Lung microvascular endothelial cell (primary cell): ENCODE data around the gene TMEM236. TPM values are rescaled to one million over a fixed set of nuclear protein-coding genes. Genes with fewer than 3 reads are reported as not detected.
A peak's percentile ranks its signal among the peaks of the same experiment; 100 is the strongest.

Experiments
- DNase-seq, 2 donors: peaks; one replicate each; pipeline versions ENCODE4 v3.0.0 to v3.0.0-alpha.2; 2010; ENCODE audit warnings: low read depth in 2 of 2
- total RNA-seq: library from RNA; depleted of rRNA; stranded (reverse); fragments of >200 nt; gene quantifications from 2 replicates; pipeline ENCODE4 v1.2.1, GENCODE V29; 2014

Gene TMEM236
- total RNA-seq, 1 donor from 2014 or later, result 0.79 TPM

DNA sequence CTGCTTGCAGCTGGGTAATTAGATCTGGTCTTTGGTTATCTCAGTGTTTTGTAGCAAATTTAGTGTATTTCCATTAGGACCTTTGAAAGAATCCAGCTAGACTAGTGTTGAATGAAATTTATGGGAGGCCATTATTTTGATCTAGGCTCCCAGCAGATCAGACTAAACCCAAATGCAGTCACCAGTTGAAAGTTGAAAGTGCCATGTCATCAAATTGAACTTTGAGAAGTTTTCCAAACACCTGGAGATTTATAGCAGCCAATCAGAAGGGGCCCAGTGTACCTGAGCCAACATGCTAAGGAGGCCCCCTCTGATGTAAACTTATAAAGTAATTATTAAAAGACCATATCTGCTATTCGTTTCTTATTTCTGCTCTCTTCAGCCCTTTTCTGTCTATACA, 11.3 kb upstream of the TMEM236 start:
- DNase-seq, result no peak

DNA sequence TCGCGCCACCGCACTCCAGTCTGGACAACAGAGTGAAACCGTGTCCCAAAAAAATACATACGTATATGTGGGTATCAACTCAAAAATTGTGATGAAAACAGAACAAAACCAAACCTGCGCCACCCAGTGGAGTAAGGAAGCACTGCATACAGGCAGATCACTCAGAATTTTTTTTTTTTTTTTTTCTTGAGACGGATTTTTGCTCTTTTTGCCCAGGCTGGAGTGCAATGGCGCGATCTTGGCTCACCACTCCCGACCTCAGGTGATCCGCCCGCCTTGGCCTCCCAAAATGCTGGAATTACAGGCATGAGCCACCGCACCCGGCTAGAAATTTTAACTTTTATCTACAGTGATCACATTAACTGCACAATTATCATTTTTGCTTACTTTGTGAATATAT, 9.1 kb upstream of the TMEM236 start:
- DNase-seq, result peak; percentile 52 to 62

DNA sequence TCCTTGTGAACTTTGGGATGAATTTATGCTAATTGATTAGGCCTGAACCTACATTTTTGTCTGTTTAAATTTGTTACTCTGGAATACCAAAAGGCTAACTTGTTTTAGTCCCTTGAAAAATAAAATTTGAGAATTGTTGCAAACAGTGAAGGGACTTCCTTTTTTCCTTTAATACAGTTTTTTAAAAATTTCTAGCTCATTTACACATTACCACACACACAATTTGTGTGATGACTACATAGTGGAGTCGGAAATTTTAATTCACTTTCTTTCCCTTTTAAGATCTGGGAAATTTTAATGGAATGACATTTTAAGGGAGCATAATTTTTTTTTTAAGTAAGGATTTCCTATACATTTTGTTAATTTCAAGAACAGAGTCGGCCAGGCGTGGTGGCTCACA, 8.6 kb upstream of the TMEM236 start:
- no peak for DNase-seq

DNA sequence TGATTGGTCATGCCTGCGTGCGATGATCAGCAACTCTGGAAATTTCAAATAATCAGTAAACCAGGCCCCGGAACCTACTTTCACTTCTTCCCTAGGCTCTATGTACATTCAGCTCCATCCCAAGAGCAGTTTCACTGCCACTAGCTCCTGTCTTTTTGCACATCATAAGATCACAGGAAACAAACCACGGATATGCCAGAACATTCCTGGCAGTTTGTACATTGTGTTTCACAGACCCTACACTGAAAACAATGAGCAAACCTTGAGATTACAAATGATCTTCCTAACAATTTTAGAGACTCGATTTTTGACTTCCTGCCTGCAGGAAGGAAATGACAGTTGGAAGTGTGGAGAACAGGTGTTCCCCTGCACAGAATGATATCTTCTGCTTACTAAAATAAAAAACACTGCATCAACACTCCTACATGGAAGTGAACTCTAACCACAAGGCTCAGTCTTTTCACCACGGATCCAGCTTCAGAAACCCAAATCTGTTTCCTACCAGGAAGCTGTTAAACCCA, 7.6 kb upstream of the TMEM236 start:
- peak; percentile 72 to 90 for DNase-seq

DNA sequence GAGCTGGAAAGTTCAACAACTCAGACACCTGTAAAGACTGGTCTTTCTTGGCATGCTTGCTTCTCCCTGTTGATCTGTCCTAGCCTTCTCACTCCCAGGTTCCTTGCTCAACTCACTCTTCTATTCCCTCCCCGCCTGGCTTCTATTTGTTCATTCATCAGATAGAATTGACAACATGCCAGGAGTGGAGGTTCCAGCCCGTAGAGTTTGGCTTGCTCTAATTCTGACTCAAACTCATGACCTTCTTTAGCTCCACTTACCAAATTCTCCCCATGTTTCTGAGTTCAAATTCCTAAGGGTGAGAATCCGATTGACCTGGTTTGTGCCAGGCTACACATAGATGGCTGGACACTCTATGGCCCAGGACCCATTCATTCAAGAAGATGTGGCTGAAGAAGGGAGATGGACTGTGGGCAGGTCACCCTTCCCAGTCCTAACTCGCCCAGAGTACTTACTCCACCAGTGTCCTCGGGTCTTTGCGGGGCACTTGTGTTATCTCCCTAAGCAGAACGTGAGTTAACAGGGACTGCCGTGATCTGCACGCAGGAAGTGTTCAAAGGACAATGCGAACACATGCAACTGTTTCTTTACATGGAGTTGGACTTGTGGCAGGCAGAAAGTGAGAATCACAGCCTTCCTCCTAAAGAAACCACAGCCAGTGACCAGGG, 4.0 kb upstream of the TMEM236 start:
- peak in 1 of 2 donors; percentile 58 for DNase-seq

DNA sequence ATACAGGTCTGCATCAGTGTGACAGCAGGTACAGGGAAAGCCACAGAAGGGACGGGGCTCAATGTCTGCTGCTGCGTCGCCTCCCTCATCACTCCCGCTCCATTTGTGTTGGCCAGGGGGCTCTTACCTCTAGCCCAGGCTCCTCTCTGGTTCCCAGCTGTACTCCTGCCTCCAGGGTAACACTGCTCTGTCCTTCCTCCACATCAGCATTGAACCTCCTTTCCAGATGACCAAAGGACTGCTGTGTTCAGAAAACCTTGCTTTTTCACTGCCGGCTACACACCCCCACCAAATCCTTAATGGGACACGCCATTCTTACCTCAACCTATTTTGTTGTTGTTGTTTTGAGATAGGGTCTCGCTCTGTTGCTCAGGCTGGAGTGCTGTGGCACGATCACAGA, 2.1 kb upstream of the TMEM236 start:
- no peak for DNase-seq

DNA sequence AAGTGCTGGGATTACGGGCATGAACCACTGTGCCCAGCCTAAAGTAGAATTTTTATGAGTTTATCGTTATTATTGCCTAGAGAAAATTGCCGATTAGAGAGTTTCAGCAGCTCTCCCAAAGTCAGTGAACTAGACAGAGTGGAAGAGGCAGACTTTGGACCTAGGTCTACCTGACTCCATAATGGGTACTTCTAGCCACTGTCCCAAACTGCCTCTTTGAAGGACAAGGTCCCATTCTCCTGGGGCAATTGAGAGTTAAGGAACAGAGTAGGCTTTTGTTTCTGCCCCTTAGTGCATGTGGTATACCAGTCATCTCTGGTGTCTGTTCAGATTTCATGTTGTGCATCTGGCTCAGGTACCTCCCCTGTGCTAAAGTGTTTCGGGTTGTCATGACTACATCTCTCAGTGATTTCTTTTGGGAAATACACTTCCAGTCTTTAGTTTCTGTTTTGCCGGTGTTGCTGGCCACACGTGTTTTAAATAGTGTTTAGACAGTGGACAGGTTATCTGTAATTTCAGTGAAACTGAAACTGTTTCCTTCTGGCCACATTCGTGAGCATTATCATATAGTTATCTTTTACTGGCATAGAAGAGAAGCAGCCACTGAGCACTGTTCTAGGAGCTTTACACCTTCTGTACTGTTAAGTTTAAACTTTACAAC, 4.7 kb downstream of the TMEM236 start:
- peak; percentile 43 to 93 for DNase-seq

DNA sequence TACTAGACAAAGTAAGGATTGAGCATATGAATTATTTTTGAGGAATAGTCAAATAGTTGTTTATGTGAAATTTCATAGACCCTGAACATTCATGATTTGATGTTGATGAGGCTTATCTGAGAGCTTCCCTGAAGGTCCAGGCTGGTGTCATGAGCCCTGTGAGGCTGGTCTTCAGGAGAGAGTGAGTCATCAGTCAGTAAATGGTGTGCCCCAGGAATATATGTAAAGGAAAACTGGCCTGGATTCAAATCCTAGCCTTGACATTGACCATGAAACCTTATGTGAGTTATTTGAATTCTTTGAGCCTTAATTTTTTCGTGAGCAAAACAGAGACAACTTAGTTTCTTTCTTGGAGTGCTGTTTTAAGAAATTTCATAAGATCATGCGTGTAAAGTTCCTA, 6.2 kb downstream of the TMEM236 start:
- DNase-seq, result peak; percentile 35 to 88

DNA sequence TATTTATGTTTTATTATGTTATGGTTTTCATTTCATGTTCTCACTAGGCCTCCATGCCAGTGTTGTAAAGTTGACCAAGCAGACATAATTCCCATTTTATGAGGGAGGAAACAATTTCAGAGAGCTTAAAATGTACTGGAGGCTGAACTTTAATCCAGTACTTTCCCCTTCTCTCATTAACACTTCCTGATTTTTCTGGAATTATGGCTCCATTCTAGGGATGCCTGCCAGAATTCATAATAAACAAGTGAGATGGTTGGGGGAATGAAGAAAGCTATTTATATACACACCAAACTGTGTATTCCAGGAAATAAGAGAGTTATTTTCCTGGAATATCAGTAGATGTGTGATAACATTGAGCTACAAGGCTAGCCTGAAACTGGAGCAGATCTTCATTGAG, 6.9 kb downstream of the TMEM236 start:
- peak; percentile 57 to 94 for DNase-seq

DNA sequence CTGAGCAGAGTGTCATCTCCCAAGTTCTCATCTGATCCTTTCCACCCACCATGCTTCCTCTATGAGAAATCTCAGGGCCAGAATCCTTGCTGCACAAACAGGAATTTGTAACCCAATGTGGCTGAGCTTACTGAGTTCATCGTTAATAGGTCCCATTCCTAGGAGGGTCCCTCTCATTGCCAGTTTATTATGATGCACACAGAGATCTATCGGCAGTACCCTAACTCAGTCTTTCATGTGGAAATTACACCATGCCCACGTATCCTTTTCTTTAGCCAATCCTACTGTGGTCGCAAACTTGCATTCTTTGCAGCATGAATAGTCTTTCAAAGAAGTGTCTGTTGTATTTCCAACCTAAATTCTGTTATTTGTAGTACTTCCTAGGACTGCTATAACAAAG, 12.1 kb downstream of the TMEM236 start:
- no peak for DNase-seq

DNA sequence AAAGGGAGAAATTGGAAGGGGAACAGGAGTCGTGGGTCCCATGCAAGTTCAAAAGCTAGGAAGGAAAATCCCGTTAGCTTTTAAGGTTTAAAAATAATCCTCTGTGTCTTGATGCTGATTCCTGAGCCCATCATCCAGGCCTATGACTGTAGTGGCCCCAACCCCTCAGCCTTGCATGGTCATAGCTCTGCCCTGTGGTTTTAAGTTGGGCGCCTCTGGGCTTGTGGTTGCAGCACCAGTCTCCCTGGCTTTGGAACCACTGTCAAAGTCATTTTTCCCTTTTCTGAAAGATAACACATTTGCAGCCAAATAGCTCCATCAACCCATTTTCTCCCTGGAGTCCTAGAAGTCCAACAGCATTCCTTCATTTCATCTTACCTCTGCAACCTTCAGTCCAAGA, 13.6 kb downstream of the TMEM236 start:
- DNase-seq, result no peak

DNA sequence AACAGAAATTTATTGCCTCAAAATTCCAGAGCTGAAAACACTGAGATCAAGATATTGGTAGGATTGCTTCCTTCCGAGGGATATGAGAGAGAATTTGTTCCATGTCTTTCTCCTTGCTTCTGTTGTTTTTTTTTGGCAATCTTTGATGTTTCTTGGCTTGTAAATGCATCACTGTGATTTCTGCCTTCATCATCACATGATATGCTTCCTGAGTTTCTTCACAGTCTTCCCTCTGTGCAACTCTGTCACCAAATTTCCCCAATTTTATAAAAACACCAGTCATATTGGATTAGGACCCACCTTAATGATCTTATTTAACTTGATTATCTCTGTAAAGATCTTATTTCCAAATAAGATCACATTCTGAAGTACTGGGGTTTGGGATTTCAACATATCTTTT, 14.7 kb downstream of the TMEM236 start:
- DNase-seq, result no peak

DNA sequence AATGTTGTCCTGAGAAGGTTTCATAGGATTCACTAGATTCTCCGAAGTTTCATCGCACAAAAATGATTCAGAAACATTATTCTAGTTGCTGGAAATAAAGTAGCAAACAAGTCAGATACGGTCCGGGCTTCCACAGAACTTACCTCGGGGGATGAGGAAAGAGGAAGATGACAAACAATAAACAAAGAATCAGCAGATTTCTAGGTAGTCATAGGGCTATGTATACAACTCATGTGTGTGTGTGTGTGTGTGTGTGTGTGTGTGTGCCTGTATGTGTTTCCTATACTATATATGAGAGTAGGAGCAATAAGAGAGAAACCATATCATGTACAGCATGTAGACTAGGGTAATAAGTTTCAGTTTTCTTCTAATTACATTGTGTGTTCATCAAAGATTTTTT, 16.5 kb downstream of the TMEM236 start:
- DNase-seq, result peak; percentile 50 to 70

DNA sequence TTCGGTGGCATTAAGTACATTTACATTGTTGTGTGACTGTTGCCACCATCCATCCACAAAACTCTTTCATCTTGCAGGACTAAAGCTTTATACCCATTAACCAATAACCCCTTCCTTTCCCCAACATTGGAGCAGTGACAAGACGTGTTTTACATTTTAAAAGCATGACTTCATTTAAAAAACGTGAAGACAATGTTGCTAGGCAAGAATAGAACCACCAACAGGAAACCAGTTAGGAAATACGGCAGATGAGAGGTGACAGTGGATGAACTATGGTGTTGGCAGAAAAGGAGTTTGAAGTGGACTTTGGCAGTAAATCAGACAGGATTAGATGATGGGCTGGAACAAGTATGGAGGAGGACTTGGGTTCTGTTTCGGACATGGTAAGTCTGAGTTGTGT, 17.0 kb downstream of the TMEM236 start:
- DNase-seq, result peak; percentile 88 to 97

DNA sequence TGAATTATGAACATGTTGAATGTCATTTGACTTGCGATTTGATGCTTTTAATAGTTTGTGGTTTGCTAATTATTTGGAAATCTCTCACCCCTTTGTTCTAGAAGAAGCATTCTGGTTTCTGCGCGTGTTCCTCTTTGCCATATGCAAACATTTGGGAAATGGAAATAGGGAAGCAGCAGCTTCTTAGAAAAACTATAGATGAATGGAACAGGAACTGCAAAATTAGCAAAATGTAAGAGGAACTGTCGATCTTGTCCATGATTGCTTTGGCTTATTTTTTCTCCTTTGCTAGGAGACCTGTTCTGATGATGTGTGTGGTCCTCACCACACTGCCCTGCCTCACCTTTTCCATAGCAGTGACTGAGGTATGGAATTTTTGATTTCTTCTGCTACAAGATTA, 19.0 kb downstream of the TMEM236 start:
- no peak for DNase-seq

DNA sequence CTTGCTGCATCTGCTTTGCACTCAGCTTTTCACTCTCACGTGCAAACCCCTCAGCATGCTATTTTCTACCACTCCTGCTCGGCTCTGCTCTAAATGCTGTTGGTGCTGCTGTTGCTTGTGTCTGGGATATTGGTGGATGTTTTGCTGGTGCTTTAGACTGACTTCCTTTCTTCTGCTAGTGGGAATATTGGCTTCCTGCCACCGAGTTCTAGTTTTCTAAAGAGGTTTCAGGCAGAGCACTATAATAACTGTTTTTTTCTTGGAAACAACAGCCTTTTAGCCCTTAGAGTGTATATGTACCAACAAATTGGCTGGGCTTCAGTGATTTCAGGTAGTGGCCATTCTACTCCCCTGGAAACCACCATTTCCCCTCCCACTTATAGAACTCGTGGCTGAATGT, 27.8 kb downstream of the TMEM236 start:
- peak; percentile 55 to 57 for DNase-seq

DNA sequence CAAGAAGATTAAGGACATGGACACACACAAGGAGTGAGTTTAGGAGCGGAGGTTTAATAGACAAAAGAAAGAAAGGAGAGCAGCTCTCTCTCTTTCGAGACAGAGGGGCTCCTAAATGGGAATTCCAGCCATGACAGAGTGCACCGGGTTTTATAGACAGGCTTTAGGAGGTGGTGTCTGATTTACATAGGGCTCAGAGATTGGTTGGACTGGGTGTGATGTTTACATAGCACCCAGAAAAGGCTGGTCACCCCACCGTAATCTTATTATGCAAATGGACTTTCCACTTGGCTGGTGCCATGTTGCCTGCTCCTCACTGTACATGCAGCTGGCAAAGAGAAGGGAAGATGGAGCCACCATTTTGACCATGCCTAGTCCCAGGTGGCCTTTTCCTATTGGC, 28.7 kb downstream of the TMEM236 start:
- DNase-seq, result no peak

DNA sequence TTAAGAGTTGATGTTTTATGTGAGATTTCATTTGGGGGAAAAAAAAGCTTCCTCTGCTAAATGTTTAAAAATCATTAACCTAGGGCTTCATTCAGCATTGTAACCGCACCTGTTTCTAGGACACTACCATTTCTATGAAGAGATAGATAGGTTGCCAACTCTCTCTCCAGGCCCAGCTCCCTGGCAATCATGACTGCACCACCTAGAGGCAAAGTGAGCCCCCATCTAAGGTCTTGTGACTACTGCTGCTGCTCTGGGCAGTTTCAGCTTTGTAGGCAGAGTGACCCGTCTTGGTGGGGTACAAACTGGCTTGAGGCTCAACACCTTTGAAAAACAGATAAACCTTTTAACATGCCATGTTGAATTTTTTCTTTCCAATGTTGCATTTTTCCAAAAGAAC, 29.9 kb downstream of the TMEM236 start:
- DNase-seq, result peak in 1 of 2 donors; percentile 56

DNA sequence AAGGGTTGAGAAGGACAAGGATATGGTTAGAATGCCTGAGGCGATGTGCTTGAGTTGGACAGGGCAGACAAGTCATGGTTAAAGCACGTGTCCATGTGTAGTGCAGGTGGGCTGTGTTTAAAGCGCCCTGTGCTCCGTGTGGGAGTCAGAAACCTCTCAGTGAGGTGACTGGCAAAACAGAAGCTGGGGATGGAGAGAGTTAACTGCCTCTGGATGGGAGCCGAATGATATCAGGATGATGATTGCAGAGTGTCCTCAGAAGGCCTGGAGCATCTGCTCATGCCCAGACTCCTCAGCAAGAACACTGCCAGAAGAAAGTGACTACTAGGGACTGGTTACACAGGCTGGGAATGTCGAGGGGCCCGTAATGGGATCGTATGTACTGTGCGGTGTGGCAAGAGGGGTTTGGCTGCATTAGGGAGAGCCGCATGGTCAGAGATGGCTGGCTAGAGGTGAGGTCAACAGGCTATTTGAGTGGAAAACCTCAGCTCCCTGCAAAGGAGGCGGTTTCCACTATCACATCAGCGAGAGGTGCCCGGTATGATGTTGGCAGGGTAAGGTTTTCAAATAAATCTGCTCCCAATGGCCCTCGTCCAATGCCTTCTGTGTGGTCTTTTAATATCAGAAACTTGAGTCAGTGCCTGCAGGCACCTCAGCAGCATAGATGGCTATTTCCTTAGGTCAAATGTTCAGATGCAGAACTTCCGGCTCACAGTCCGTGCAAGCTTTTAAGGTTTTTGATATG, 31.1 kb downstream of the TMEM236 start:
- peak; percentile 60 to 92 for DNase-seq

DNA sequence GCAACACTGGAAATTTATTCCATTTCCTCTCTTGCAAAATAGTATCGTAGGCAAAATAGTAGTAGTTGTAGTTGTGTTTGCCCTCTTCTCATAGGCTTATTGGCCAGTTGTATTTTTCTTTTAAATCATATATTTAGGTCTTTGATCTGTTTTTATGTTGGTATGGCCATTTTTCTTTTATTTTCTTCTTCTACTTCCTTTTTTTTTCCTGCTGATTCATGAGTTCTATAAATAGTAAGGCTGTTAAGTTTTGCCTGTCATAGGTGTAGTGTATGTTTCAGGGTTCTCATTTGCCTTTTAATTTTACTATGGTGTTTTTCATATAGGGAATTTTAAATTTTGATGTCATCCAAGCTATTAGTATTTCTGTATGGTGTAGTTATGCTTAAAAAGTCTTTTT, 31.8 kb downstream of the TMEM236 start:
- DNase-seq, result no peak

DNA sequence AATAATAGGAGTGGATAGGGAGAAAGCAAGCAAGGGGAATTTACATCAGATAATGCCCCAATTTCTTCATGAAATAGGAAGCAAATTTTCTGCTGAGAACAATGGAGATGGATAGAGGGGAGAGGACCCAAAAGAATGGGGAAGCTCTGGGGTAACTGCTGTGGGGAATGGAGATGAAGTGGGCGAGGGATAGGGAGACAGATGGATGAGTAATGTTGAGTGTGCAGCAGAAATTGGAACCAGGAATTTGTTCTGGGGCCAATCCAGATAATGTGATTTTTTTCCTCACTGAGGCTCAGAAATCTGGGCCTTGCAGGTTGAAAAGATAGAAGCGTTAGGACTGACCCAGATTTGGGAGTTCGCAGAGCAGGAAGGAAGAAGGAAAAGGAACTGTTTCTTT, 32.7 kb downstream of the TMEM236 start:
- DNase-seq, result peak; percentile 10 to 29

DNA sequence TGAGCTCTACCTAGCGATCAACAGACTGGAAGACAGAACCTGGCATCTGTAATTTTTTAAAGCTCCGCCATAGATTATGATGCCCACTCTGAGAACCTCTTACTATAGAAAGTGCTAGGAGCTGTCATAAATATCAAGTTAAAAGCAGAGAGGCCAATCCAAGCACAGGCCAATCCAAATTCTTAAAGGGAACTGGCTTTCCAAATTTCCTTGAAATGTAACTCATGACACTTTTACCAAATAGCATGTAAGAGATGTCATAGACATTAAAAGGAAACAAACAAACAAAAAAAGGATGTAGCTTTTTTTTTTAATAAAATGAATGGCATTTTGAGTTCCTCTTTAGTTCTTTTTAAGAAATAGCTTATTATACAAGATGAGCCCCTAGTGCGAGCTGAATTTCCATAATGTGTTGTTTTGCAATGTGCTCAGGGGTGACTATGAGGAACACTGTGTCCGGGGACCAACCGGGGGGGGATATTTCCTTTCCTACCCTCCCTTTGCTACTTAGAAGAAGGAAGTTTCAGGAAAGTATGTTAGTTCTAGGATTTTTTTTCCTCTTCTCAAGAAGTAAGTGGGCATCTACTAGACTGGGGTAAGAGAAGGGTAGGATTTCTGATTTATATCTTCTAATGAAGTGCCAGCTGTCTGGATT, 33.4 kb downstream of the TMEM236 start:
- no peak for DNase-seq
